Trophoblast cell (in vitro differentiated cells and primary cell): ENCODE results near the gene PRSS8.

Source experiments
- DNase-seq, 2 donors: peaks; one replicate each; pipeline ENCODE4 v3.0.0-alpha.2; 2016
- H2AFZ ChIP-seq: 2 replicates; pipeline ENCODE4 v1.6.1; 2013; ENCODE audit warnings: low read length, moderate library complexity, mild to moderate bottlenecking; ENCODE audit not compliant: insufficient read depth, poor library complexity
- H2AK5ac ChIP-seq: 2 replicates; pipeline ENCODE4 v1.6.1; 2013; ENCODE audit warnings: mild to moderate bottlenecking, low read length
- H2BK120ac ChIP-seq: 2 replicates; pipeline ENCODE4 v1.6.1; 2013; ENCODE audit warnings: low read length, mild to moderate bottlenecking, moderate library complexity; ENCODE audit not compliant: insufficient read depth, poor library complexity
- H2BK12ac ChIP-seq: 2 replicates; pipeline ENCODE4 v1.6.1; 2013; ENCODE audit warnings: mild to moderate bottlenecking, low read length, moderate library complexity
- H2BK5ac ChIP-seq: 2 replicates; pipeline ENCODE4 v1.6.1; 2013; ENCODE audit warnings: low read length, low read depth, moderate library complexity, mild to moderate bottlenecking; ENCODE audit not compliant: poor library complexity
- H3K14ac ChIP-seq: 2 replicates; pipeline ENCODE4 v1.6.1; 2013; ENCODE audit warnings: mild to moderate bottlenecking, low read length
- H3K18ac ChIP-seq: 2 replicates; pipeline ENCODE4 v1.6.1; 2013; ENCODE audit warnings: mild to moderate bottlenecking, low read length
- H3K23ac ChIP-seq: 2 replicates; pipeline ENCODE4 v1.6.1; 2013; ENCODE audit warnings: low read length
- H3K27ac ChIP-seq: 2 replicates; pipeline ENCODE4 v1.5.1; 2013; ENCODE audit warnings: low read depth, mild to moderate bottlenecking, inconsistent platforms, low read length, moderate library complexity
- H3K27me3 ChIP-seq: 2 replicates; pipeline ENCODE4 v1.6.1; 2013; ENCODE audit warnings: inconsistent platforms, mild to moderate bottlenecking, low read length, moderate library complexity; ENCODE audit not compliant: insufficient read depth
- H3K36me3 ChIP-seq, 2 experiments: 1 replicate in 1 of 2; 2 replicates in 1 of 2; pipeline ENCODE4 v1.6.1; 2013; ENCODE audit warnings: low read length in 2 of 2, mild to moderate bottlenecking in 2 of 2, moderate library complexity in 1 of 2; ENCODE audit not compliant: insufficient read depth in 2 of 2, control insufficient read depth in 1 of 2
- H3K4ac ChIP-seq: 2 replicates; pipeline ENCODE4 v1.6.1; 2013; ENCODE audit warnings: low read depth, mild to moderate bottlenecking, low read length, moderate library complexity
- H3K4me1 ChIP-seq, 2 experiments: 1 replicate in 1 of 2; 2 replicates in 1 of 2; pipeline ENCODE4 v1.6.1; 2013; ENCODE audit warnings: low read length in 2 of 2, mild to moderate bottlenecking in 2 of 2, moderate library complexity in 1 of 2; ENCODE audit not compliant: insufficient read depth in 2 of 2, control insufficient read depth in 1 of 2
- H3K4me2 ChIP-seq: 2 replicates; pipeline ENCODE4 v1.6.1; 2013; ENCODE audit warnings: inconsistent platforms, mild to moderate bottlenecking, low read length, moderate library complexity
- H3K4me3 ChIP-seq: 2 replicates; pipeline ENCODE4 v1.5.1; 2013; ENCODE audit warnings: mild to moderate bottlenecking, low read depth, low read length, inconsistent platforms
- H3K79me1 ChIP-seq: one replicate; pipeline ENCODE4 v1.6.1; 2013; ENCODE audit warnings: low read length
- H3K79me2 ChIP-seq: 2 replicates; pipeline ENCODE4 v1.6.1; 2013; ENCODE audit warnings: low read length, mild to moderate bottlenecking; ENCODE audit not compliant: control insufficient read depth, insufficient read depth, poor library complexity
- H3K9ac ChIP-seq: 2 replicates; pipeline ENCODE4 v1.6.1; 2013; ENCODE audit warnings: mild to moderate bottlenecking, low read length
- H3K9me3 ChIP-seq: 2 replicates; pipeline ENCODE4 v1.6.1; 2013; ENCODE audit warnings: low read depth, mild to moderate bottlenecking, control low read depth, inconsistent platforms, low read length; ENCODE audit not compliant: insufficient read depth
- H4K12ac ChIP-seq: 2 replicates; pipeline ENCODE4 v1.6.1; 2013; ENCODE audit warnings: low read depth, mild to moderate bottlenecking, low read length, moderate library complexity
- H4K8ac ChIP-seq: 2 replicates; pipeline ENCODE4 v1.6.1; 2013; ENCODE audit warnings: low read depth, mild to moderate bottlenecking, low read length, moderate library complexity
- H4K91ac ChIP-seq: one replicate; pipeline ENCODE4 v1.6.1; 2013; ENCODE audit warnings: low read depth, mild to moderate bottlenecking, low read length, moderate library complexity
- WGBS: extraction: QIAGEN DNeasy Blood & Tissue Kit; methylation state at CpG from one replicate; pipeline ENCODE4 v1.1.7; 2013; ENCODE audit warnings: missing lambda C conversion rate; ENCODE audit not compliant: insufficient read length, insufficient coverage; ENCODE audit errors: extremely low coverage; 5-methylcytosine and 5-hydroxymethylcytosine counted together

PRSS8 gene

DNA sequence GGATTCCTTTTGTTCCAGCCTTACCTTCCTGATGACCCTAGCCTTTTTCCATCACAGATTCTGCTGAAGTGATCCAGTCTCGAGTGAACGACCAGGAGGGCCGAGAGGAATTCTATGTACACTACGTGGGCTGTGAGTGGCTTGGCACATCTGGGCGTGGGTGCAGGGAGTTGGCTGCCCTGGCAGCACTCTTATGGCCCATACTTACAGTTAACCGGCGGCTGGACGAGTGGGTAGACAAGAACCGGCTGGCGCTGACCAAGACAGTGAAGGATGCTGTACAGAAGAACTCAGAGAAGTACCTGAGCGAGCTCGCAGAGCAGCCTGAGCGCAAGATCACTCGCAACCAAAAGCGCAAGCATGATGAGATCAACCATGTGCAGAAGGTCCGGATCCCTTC, 15.4 kb downstream of the PRSS8 start:
- H3K79me1 ChIP-seq = peaks cover 7% of the 10 kb centered on the region
- H2BK12ac ChIP-seq = no peak overlapping the region
- no peak overlapping the region for H3K27ac ChIP-seq
- H2AK5ac ChIP-seq = no peak overlapping the region
- no peak overlapping the region for H3K4ac ChIP-seq
- no peaks in the 10 kb centered on the region for H3K9me3 ChIP-seq
- no peak overlapping the region for H3K4me3 ChIP-seq
- H3K9ac ChIP-seq = no peak overlapping the region
- no CpG with 5 or more reads among the region's 16 CpGs for WGBS
- H3K23ac ChIP-seq = no peak overlapping the region
- no peak overlapping the region for H2BK5ac ChIP-seq
- H4K91ac ChIP-seq = no peak overlapping the region
- no peak overlapping the region for H2BK120ac ChIP-seq
- no peak overlapping the region for H3K4me2 ChIP-seq
- H3K4me1 ChIP-seq = peaks cover 6 to 7% of the 10 kb centered on the region in 2 experiments
- H3K79me2 ChIP-seq = peaks cover 2% of the 10 kb centered on the region
- H3K27me3 ChIP-seq = no peaks in the 10 kb centered on the region
- no peak overlapping the region for H3K14ac ChIP-seq
- H4K12ac ChIP-seq = no peak overlapping the region
- no peak overlapping the region for H3K18ac ChIP-seq
- peaks cover 16 to 21% of the 10 kb centered on the region in 2 experiments for H3K36me3 ChIP-seq
- no peak overlapping the region for H4K8ac ChIP-seq
- DNase-seq = no peak
- no peak overlapping the region for H2AFZ ChIP-seq

DNA sequence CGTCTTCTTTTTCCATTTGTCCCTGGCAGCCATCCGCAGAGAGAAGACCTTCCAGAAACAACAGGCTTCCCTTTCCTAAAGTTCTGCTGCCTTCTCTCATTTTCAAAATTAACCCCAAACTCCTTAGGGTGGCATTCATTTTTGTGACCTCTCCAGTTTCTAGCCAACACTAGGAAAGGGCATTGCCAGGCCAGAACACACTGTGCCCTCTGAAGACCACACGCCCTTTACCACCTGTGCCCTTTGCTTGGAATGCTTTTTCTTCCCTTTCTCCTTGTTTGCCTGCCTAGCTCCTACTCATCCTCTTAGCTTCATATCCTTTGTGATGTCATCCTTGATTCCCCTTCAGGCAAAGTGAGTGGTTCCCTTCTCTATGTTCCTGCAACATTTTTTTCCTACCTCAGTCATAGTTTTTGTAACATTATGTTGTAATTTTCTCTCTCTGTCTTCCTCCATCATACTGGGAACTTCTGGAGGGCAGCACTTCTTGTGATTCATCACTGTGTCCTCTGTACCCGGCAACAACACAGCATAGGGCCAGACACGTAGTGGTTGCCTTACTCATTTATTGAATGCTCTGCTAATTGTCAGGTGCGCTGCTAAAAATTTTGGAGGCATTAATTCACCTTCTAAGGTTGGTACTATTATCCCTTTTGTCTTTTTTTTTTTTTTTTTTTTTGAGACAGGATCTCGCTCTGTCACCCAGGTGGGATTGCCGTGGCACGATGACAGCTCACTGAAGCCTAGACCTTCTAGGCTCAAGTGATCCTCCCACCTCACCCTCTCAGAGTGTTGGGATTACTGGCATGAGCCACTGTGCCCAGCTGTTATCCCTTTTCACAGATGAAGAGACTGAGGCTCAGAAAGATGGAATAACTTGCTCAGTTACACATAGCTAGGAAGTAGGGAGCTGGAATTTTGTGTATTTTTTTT, 17.0 kb downstream of the PRSS8 start:
- H3K9me3 ChIP-seq = no peaks in the 10 kb centered on the region
- H3K79me2 ChIP-seq = peaks cover 2% of the 10 kb centered on the region
- peak overlapping the region; percentile 45 for H3K27ac ChIP-seq
- H3K4me2 ChIP-seq = peak overlapping the region; percentile 78
- H2AK5ac ChIP-seq = no peak overlapping the region
- peak overlapping the region; percentile 65 for H3K4ac ChIP-seq
- H3K4me3 ChIP-seq = peak overlapping the region; percentile 69
- H3K36me3 ChIP-seq = peaks cover 16 to 21% of the 10 kb centered on the region in 2 experiments
- H4K8ac ChIP-seq = peak overlapping the region; percentile 92
- H3K18ac ChIP-seq = no peak overlapping the region
- peak overlapping the region; percentile 56 for H2AFZ ChIP-seq
- H3K4me1 ChIP-seq = peaks cover 6 to 7% of the 10 kb centered on the region in 2 experiments
- H3K79me1 ChIP-seq = peaks cover 7% of the 10 kb centered on the region
- peak overlapping the region; percentile 8 for H3K23ac ChIP-seq
- H3K14ac ChIP-seq = peak overlapping the region; percentile 50
- H2BK120ac ChIP-seq = peak overlapping the region; percentile 75
- peak; percentile 87 to 97 for DNase-seq
- peak overlapping the region; percentile 73 for H3K9ac ChIP-seq
- H2BK12ac ChIP-seq = peak overlapping the region; percentile 23
- peak overlapping the region; percentile 58 for H4K91ac ChIP-seq
- H4K12ac ChIP-seq = peak overlapping the region; percentile 83
- H3K27me3 ChIP-seq = no peaks in the 10 kb centered on the region
- WGBS = no CpG with 5 or more reads among the region's 9 CpGs
- H2BK5ac ChIP-seq = peak overlapping the region; percentile 71

DNA sequence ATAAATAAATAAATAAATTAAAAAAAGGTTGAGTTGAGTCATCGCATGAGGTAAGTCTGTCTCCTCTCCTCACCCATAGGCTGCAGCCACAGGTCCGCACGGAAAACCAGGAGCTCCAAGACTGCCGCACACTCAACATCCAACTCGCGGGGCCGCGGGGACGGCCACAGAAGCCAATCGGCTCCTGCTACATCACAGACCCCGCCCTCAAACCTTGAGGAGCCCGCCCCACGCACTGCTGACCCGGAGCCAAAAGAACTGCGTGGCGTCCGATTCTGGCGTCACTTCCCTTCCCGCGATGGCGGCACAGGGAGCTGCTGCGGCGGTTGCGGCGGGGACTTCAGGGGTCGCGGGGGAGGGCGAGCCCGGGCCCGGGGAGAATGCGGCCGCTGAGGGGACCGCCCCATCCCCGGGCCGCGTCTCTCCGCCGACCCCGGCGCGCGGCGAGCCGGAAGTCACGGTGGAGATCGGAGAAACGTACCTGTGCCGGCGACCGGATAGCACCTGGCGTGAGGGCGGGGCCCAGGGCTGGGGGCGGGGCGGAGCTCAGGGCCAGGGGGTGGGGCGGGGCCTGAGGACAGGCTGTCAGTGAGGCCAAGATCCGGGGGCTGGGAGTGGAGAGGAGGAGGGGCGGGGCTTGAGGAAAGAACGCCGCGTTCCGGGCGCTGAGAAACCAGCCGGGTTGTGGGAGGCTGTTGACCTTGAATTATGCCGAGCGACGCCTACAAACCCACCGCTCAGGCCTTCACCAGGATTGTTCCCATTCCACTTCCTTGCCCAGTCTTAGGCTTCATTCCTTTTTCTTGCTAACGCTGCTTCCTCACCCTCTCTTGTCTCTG, 17.9 kb downstream of the PRSS8 start, which contains the start of gene KAT8:
KAT8 (plus strand) TSS at position 281 of the 839 bp plus-strand sequence; CDS start at position 299, 18 bp downstream.
- Histone ChIP-seq H3K14ac (peak within 1 kb of the TSS; percentile 85), H3K4me1 (peaks cover 6 to 7% of the 10 kb centered on the region in 2 experiments), H3K18ac (peak within 1 kb of the TSS; percentile 97), H2AFZ (peak within 1 kb of the TSS; percentile 81), H3K27me3 (no peaks in the 10 kb centered on the region), H2AK5ac (no peak within 1 kb of the TSS), H4K91ac (peak within 1 kb of the TSS; percentile 94), H3K4me3 (peak within 1 kb of the TSS; percentile 92), H3K9ac (peak within 1 kb of the TSS; percentile 73), H3K23ac (peak within 1 kb of the TSS; percentile 8), H3K79me1 (peaks cover 7% of the 10 kb centered on the region), H2BK5ac (peak within 1 kb of the TSS; percentile 87), H3K79me2 (peaks cover 2% of the 10 kb centered on the region), H3K27ac (peak within 1 kb of the TSS; percentile 74), H2BK12ac (peak within 1 kb of the TSS; percentile 23), H2BK120ac (peak within 1 kb of the TSS; percentile 79), H3K4me2 (peak within 1 kb of the TSS; percentile 78), H3K9me3 (no peaks in the 10 kb centered on the region), H3K4ac (peak within 1 kb of the TSS; percentile 65), H4K12ac (peak within 1 kb of the TSS; percentile 97), H4K8ac (peak within 1 kb of the TSS; percentile 97), H3K36me3 (peaks cover 22 to 24% of the 10 kb centered on the region in 2 experiments)
- peak; percentile 100 for DNase-seq
- no CpG with 5 or more reads among the region's 68 CpGs for WGBS

DNA sequence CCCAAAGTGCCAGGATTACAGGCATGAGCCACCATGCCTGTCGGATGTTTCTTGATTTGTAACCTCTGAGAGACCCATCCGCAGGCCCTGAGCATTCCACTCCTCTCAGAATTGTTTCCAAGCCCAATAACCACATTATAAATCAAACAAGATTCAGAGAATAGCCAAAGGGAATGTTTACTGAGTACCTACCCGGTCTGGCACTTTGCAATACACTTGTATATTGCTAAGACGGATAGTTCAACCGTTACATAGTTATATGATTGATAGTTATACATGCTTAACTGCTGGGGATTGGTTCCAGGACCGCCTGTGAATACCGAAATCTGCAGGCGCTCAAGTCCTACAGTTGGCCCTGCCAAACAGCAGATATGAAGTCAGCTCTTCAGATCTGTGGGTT, 21.1 kb downstream of the PRSS8 start:
- Histone ChIP-seq H3K23ac (no peak overlapping the region), H3K14ac (no peak overlapping the region)

More for the DNA sequence above, 21.1 kb downstream of the PRSS8 start:
- Histone ChIP-seq H3K79me1 (peaks cover 7% of the 10 kb centered on the region), H2AK5ac (no peak overlapping the region), H3K9me3 (peaks cover 1% of the 10 kb centered on the region), H3K79me2 (peaks cover 2% of the 10 kb centered on the region), H3K36me3 (peaks cover 34 to 35% of the 10 kb centered on the region in 2 experiments), H3K4me1 (peaks cover 6 to 7% of the 10 kb centered on the region in 2 experiments), H2BK5ac (no peak overlapping the region), H3K4ac (no peak overlapping the region), H4K91ac (no peak overlapping the region), H3K27me3 (no peaks in the 10 kb centered on the region), H4K8ac (no peak overlapping the region), H2BK120ac (no peak overlapping the region), H3K4me2 (no peak overlapping the region), H3K18ac (no peak overlapping the region), H2AFZ (no peak overlapping the region), H3K9ac (no peak overlapping the region), H3K27ac (no peak overlapping the region), H4K12ac (no peak overlapping the region), H2BK12ac (no peak overlapping the region), H3K4me3 (no peak overlapping the region)
- WGBS = no CpG with 5 or more reads among the region's 8 CpGs
- peak in 1 of 2 donors; percentile 13 for DNase-seq
